HEK293 (cell line): Measurements from ENCODE around the gene SORL1.

Experiments
- CTCF ChIA-PET: fragments of 350-600 bp; formaldehyde crosslinking; extraction: SDS; loops from one replicate; lab custom pipeline; 2021; ENCODE audit warnings: antibody characterized with exemption; lab: Yijun Ruan, JAX
- POLR2A ChIA-PET: fragments of 300-600 bp; formaldehyde crosslinking; extraction: SDS; loops from one replicate; lab custom pipeline; 2020; ENCODE audit warnings: antibody characterized with exemption, inconsistent platforms; lab: Yijun Ruan, JAX
- H3K27ac ChIP-seq: fragments of 200-500 bp; sonication (Bioruptor generic); 2 replicates; pipeline ENCODE4 v1.5.1; 2014; ENCODE audit warnings: low read depth, low read length, control low read depth, inconsistent platforms; ENCODE audit errors: extremely low read depth
- H3K36me3 ChIP-seq, 2 experiments: fragments of 200-500 bp in 1 of 2; sonication (Bioruptor generic) in 1 of 2; 1 replicate in 1 of 2; 2 replicates in 1 of 2; pipeline ENCODE4 v1.5.1; 2014 to 2017; ENCODE audit warnings: inconsistent platforms in 2 of 2, low read length in 2 of 2; ENCODE audit not compliant: control insufficient read depth in 2 of 2, insufficient read depth in 1 of 2
- H3K4me1 ChIP-seq: fragments of 200-500 bp; sonication (Bioruptor generic); 2 replicates; pipeline ENCODE4 v1.5.1; 2014; ENCODE audit warnings: mild to moderate bottlenecking, low read length, inconsistent platforms; ENCODE audit not compliant: control insufficient read depth, insufficient read depth
- H3K4me3 ChIP-seq: 2 replicates; pipeline ENCODE4 v1.5.1; 2011; ENCODE audit warnings: low read depth, mild to moderate bottlenecking, control low read depth, low read length, moderate library complexity
- H3K9me3 ChIP-seq: fragments of 200-500 bp; sonication (Bioruptor generic); 2 replicates; pipeline ENCODE4 v1.5.1; 2014; ENCODE audit warnings: low read depth, low read length, inconsistent platforms; ENCODE audit not compliant: control insufficient read depth, insufficient read depth
- BCL11A ChIP-seq: fragments of 450-650 bp; formaldehyde crosslinking; IDR thresholded peaks from 2 replicates; pipeline ENCODE4 v1.5.1; 2016; ENCODE audit warnings: low read depth, missing biosample characterization, missing genetic modification characterization
- GLIS1 ChIP-seq: fragments of 450-650 bp; formaldehyde crosslinking; IDR thresholded peaks from 2 replicates; pipeline ENCODE4 v1.5.1; 2016; ENCODE audit warnings: missing biosample characterization, missing genetic modification characterization
- KLF1 ChIP-seq: fragments of 450-650 bp; formaldehyde crosslinking; IDR thresholded peaks from 2 replicates; pipeline ENCODE4 v1.5.1; 2016; ENCODE audit warnings: missing biosample characterization, missing genetic modification characterization
- PBX3 ChIP-seq: sonication (generic); formaldehyde crosslinking; IDR thresholded peaks from 2 replicates; pipeline ENCODE4 v1.8.1; 2022; ENCODE audit warnings: mild to moderate bottlenecking, moderate library complexity, missing genetic modification reagents
- SCRT1 ChIP-seq: fragments of 450-650 bp; formaldehyde crosslinking; IDR thresholded peaks from 2 replicates; pipeline ENCODE4 v1.5.1; 2016; ENCODE audit warnings: missing biosample characterization, missing genetic modification characterization, borderline replicate concordance
- SETDB1 ChIP-seq: IDR thresholded peaks from one replicate; pipeline ENCODE4 v1.6.1; 2017; ENCODE audit warnings: mild to moderate bottlenecking, low read length, moderate library complexity, mixed read lengths; ENCODE audit not compliant: insufficient read length
- YY1 ChIP-seq: fragments of 450-650 bp; formaldehyde crosslinking; IDR thresholded peaks from 2 replicates; pipeline ENCODE4 v1.5.1; 2018; ENCODE audit warnings: missing biosample characterization, missing genetic modification characterization
- ZBTB11 ChIP-seq: fragments of 450-650 bp; formaldehyde crosslinking; conservative IDR thresholded peaks from 2 replicates; pipeline ENCODE4 v1.5.1; 2016; ENCODE audit warnings: low read depth, missing biosample characterization, missing genetic modification characterization
- ZFP37 ChIP-seq: fragments of 450-650 bp; formaldehyde crosslinking; IDR thresholded peaks from 2 replicates; pipeline ENCODE4 v1.5.1; 2016; ENCODE audit warnings: missing biosample characterization, missing genetic modification characterization
- ZFP69B ChIP-seq: fragments of 450-650 bp; formaldehyde crosslinking; IDR thresholded peaks from 2 replicates; pipeline ENCODE4 v1.5.1; 2016; ENCODE audit warnings: missing biosample characterization, missing genetic modification characterization
- ZNF132 ChIP-seq: fragments of 450-650 bp; formaldehyde crosslinking; IDR thresholded peaks from 2 replicates; pipeline ENCODE4 v1.5.1; 2017; ENCODE audit warnings: missing biosample characterization, missing genetic modification characterization, borderline replicate concordance
- ZNF175 ChIP-seq: fragments of 450-650 bp; formaldehyde crosslinking; IDR thresholded peaks from 2 replicates; pipeline ENCODE4 v1.5.1; 2016; ENCODE audit warnings: missing biosample characterization, missing genetic modification characterization
- ZNF2 ChIP-seq: fragments of 450-650 bp; formaldehyde crosslinking; IDR thresholded peaks from 2 replicates; pipeline ENCODE4 v1.5.1; 2016; ENCODE audit warnings: missing biosample characterization, missing genetic modification characterization
- ZNF221 ChIP-seq: fragments of 450-650 bp; formaldehyde crosslinking; IDR thresholded peaks from 2 replicates; pipeline ENCODE4 v1.5.1; 2017; ENCODE audit warnings: missing biosample characterization, missing genetic modification characterization, borderline replicate concordance
- ZNF341 ChIP-seq: fragments of 450-650 bp; formaldehyde crosslinking; IDR thresholded peaks from 2 replicates; pipeline ENCODE4; 2016; ENCODE audit warnings: low read depth, missing biosample characterization, missing genetic modification characterization
- ZNF514 ChIP-seq: fragments of 450-650 bp; formaldehyde crosslinking; IDR thresholded peaks from 2 replicates; pipeline ENCODE4 v1.5.1; 2016; ENCODE audit warnings: missing biosample characterization, missing genetic modification characterization
- ZNF549 ChIP-seq: fragments of 450-650 bp; IDR thresholded peaks from 2 replicates; pipeline ENCODE4 v1.5.1; 2018; ENCODE audit warnings: missing biosample characterization, missing genetic modification characterization, mild to moderate bottlenecking, inconsistent platforms, moderate library complexity
- ZNF558 ChIP-seq: fragments of 450-650 bp; formaldehyde crosslinking; IDR thresholded peaks from 2 replicates; pipeline ENCODE4 v1.5.1; 2016; ENCODE audit warnings: missing biosample characterization, missing genetic modification characterization
- ZNF560 ChIP-seq: fragments of 450-650 bp; formaldehyde crosslinking; IDR thresholded peaks from 2 replicates; pipeline ENCODE4 v1.5.1; 2017; ENCODE audit warnings: missing biosample characterization, missing genetic modification characterization, borderline replicate concordance
- ZNF561 ChIP-seq: fragments of 450-650 bp; IDR thresholded peaks from 2 replicates; pipeline ENCODE4 v1.5.1; 2018; ENCODE audit warnings: missing biosample characterization, missing genetic modification characterization, borderline replicate concordance
- ZNF585B ChIP-seq: fragments of 450-650 bp; formaldehyde crosslinking; IDR thresholded peaks from 2 replicates; pipeline ENCODE4 v1.5.1; 2016; ENCODE audit warnings: missing biosample characterization, missing genetic modification characterization
- ZNF596 ChIP-seq: fragments of 450-650 bp; IDR thresholded peaks from 2 replicates; pipeline ENCODE4 v1.5.0; 2018; ENCODE audit warnings: missing biosample characterization, mild to moderate bottlenecking, missing genetic modification characterization, moderate library complexity
- ZNF600 ChIP-seq: fragments of 450-650 bp; formaldehyde crosslinking; IDR thresholded peaks from 2 replicates; pipeline ENCODE4 v1.5.1; 2016; ENCODE audit warnings: missing biosample characterization, missing genetic modification characterization
- ZNF76 ChIP-seq: fragments of 450-650 bp; formaldehyde crosslinking; IDR thresholded peaks from 2 replicates; pipeline ENCODE4; 2016; ENCODE audit warnings: low read depth, missing biosample characterization, missing genetic modification characterization, borderline replicate concordance
- ZNF837 ChIP-seq: fragments of 450-650 bp; formaldehyde crosslinking; IDR thresholded peaks from 2 replicates; pipeline ENCODE4 v1.5.1; 2016; ENCODE audit warnings: missing biosample characterization, missing genetic modification characterization
- ZSCAN5A ChIP-seq: fragments of 450-650 bp; formaldehyde crosslinking; IDR thresholded peaks from 2 replicates; pipeline ENCODE4 v1.5.1; 2016; ENCODE audit warnings: missing biosample characterization, missing genetic modification characterization

SORL1 gene

GRCh38 chr11:121556937-121557336 is 104.8 kb downstream of the SORL1 start:
- H3K4me3 ChIP-seq: no peak overlapping the region
- H3K27ac ChIP-seq: no peak overlapping the region
- H3K4me1 ChIP-seq: no peaks in the 10 kb centered on the region
- no peaks in the 10 kb centered on the region for H3K9me3 ChIP-seq
- ChIA-PET POLR2A (no interaction called here), CTCF (no interaction called here)
- peaks cover 0 to 4% of the 10 kb centered on the region in 2 experiments; a peak in 1 of 3 replicates for H3K36me3 ChIP-seq
- TF ChIP-seq ZNF76 (tag by site-specific recombination): no peak
- TF ChIP-seq ZNF341 (tag by site-specific recombination): no peak
- TF ChIP-seq ZNF549 (tag by site-specific recombination): no peak
- TF ChIP-seq ZBTB11 (tag by site-specific recombination): no peak
- no peak for TF ChIP-seq ZNF175 (tag by site-specific recombination)
- no peak for TF ChIP-seq GLIS1 (tag by site-specific recombination)
- no peak for TF ChIP-seq ZSCAN5A (tag by site-specific recombination)

GRCh38 chr11:121557348-121557747 is 105.2 kb downstream of the SORL1 start:
- peaks cover 0 to 4% of the 10 kb centered on the region in 2 experiments; a peak in 1 of 3 replicates for H3K36me3 ChIP-seq
- ChIA-PET POLR2A (no interaction called here), CTCF (no interaction called here)
- no peak overlapping the region for H3K27ac ChIP-seq
- H3K4me3 ChIP-seq: no peak overlapping the region
- TF ChIP-seq ZSCAN5A (tag by site-specific recombination): no peak
- no peak for TF ChIP-seq ZNF596 (tag by site-specific recombination)
- no peak for TF ChIP-seq SETDB1
- no peak for TF ChIP-seq BCL11A
- no peak for TF ChIP-seq ZFP37 (tag by site-specific recombination)
- TF ChIP-seq PBX3 (CRISPR knock-in tag): no peak
- TF ChIP-seq SCRT1 (tag by site-specific recombination): no peak
- TF ChIP-seq, all 188 proteins: peak for 0
- Histone ChIP-seq H3K4me1 (no peaks in the 10 kb centered on the region), H3K9me3 (no peaks in the 10 kb centered on the region)

GRCh38 chr11:121559606-121560200 is 107.6 kb downstream of the SORL1 start:
- CTCF ChIA-PET: no interaction called here
- Histone ChIP-seq H3K4me3 (no peak overlapping the region), H3K36me3 (peaks cover 0 to 4% of the 10 kb centered on the region in 2 experiments; a peak in 1 of 3 replicates), H3K4me1 (no peaks in the 10 kb centered on the region), H3K9me3 (no peaks in the 10 kb centered on the region), H3K27ac (no peak overlapping the region)
- POLR2A ChIA-PET: no interaction called here
- TF ChIP-seq ZNF600 (tag by site-specific recombination) (no peak), ZNF837 (no peak), BCL11A (no peak), ZNF561 (tag by site-specific recombination) (no peak), KLF1 (tag by site-specific recombination) (no peak), ZNF221 (tag by site-specific recombination) (no peak), ZNF132 (tag by site-specific recombination) (no peak), ZFP69B (tag by site-specific recombination) (no peak), ZNF2 (tag by site-specific recombination) (no peak), ZNF558 (tag by site-specific recombination) (no peak), YY1 (tag by site-specific recombination) (no peak), ZNF585B (no peak), ZNF514 (tag by site-specific recombination) (no peak), ZNF560 (no peak)
